Measurements from ENCODE around the gene CHRNB1.

GRCh38 chr17:7442142-7442541, 2.7 kb upstream of the CHRNB1 start:
- no peak for TF ChIP-seq CTCF (IDR thresholded peaks at IDR 0.05)
- TF ChIP-seq POLR2A (IDR thresholded peaks at IDR 0.05): no peak

Data from lower leg skin (tissue), 3 donors.